GM21423 (cell line): Measurements from ENCODE around the gene KPNA6.

Experiments
- ATAC-seq: cut with Tn5 transposase; IDR thresholded peaks from one replicate; pipeline ENCODE4 v1.9.1; 2021; ENCODE audit warnings: mild to moderate bottlenecking, moderate library complexity; ENCODE audit not compliant: unreplicated experiment

Gene KPNA6

DNA sequence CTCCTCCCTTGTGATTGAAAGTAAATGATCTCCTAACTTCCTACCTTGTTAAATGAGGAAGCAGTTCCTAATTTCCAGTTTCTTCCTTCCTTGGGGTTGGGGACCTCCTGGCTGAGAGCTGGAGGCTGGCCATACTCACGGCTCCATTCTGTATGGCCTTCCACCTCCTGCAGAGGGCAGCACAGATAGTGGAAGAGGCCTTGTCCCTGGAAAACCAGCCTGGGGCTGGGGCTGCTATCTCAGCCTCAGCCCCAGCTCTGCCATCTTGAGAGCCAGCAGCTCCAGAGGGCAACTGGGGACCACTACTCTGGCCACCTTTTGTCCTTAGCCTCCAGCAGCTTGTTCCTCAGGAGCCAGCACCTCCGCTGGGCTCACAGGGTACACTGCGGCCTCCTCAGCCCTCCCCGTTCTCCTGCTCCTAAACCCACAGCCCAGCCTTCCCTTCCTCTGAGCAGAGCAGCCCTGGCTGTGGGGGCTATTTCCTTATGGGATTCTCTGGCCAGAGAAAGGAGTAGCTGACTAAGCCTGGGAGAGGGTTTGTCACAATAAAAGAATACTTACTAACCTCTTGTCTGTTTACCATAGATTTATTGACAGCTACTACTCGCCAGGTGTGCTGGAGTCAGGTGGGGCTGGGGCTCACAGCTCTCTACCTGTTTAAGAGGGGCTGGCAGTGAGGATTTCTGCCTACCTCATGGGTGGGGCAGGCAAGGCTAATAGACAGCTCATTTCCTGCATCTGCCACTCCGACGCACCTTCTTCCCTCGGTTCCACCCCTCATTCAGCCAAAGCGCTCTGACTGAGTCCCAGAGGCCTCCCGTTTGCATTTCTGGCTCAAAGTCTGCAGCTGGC is 108.0 kb downstream of the KPNA6 start:
- no peak for ATAC-seq

DNA sequence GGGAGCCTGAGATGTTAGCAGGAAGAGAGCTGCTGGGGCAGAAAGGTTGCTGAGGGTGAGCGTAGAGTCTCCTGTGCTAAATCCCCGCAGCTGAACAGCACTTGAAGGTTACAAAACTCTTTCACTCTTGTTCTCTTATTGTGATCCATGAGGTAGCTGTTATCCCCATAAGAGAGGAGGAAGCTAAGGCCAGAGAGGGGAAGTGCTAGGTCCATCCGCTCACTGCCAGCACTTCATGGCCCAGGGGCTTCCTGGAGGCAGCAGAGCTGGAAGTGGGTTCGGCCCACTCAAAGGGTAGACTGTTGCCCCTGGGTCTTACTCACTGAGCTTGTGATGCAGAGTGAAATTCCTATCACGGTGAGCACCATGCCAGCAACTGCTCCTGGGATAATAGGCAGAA is 108.7 kb downstream of the KPNA6 start:
- no peak for ATAC-seq

DNA sequence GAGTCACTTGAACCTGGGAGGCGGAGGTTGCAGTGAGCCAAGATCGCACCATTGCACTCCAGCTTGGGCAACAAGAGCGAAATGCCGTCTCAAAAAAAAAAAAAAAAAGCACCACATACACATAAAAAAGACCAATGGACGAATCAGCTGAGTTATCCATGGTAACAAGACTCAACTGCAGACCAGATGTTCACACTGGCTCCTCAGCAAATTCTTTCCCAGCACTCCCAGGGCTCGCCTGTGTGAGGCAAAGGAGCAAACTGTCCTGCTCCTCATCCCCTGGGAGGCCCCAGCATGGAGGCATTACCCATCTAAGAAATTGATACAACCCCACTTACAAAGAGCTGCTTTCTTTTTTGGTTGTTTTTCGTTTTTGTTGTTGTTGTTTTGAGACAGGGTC is 111.2 kb downstream of the KPNA6 start:
- ATAC-seq: no peak

DNA sequence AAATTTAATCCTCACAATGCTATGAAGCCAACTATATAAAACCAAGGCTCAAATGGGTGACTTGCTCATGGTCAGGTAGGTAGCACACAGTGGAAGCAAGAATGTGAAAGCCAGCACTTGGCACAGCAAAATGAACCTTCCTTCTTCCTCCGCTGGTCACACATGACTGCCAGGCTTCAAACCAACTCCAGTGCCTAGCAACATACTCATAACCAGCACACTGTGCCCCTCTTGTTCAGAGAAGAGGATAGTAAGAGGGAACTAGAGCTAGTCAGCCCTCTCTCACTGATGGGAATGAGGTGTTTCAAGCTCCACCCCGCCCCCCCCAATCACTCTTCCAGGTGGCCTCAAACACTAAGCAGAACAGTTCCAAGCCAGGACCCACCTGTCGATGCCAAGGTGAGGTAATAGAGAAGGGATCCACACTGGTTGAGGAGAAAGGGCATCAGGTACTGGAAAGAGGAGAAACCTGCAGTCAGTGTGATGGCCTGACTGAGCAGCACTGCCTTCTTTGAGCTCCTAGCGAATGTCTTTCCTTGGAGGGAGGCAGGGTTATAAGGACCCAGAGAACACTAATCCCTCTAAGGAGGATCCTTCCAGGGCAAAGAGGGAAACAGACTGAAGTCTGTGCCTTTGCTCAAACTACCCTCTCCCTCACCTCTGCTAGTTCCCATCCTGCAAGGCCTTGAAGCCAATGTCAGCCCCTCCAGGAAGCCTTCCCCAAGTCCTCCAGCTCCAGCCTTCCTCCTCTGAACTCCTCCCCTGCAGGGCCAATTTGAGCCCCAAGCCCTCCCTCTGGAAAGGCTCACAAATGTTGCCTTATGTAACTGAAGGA is 113.1 kb downstream of the KPNA6 start:
- no peak for ATAC-seq

DNA sequence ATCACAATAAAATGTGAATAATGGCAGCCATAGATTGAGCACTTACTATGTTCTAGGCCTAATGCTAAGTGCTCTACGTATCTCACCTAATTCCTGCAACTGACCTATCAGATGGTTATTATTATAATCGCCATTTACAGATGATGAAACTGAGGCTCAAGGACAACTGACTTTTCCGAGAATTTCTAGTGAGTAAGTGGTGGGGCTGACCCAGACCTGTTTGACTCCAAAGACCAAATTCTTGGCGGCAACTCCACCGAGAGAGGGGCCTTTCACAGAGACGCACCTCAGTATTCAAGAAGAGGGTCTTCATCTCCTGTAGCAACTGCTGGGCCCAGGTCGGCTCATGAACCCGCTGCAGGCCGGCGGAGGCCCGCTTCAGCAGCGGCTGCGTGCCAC is 113.7 kb downstream of the KPNA6 start:
- no peak for ATAC-seq

DNA sequence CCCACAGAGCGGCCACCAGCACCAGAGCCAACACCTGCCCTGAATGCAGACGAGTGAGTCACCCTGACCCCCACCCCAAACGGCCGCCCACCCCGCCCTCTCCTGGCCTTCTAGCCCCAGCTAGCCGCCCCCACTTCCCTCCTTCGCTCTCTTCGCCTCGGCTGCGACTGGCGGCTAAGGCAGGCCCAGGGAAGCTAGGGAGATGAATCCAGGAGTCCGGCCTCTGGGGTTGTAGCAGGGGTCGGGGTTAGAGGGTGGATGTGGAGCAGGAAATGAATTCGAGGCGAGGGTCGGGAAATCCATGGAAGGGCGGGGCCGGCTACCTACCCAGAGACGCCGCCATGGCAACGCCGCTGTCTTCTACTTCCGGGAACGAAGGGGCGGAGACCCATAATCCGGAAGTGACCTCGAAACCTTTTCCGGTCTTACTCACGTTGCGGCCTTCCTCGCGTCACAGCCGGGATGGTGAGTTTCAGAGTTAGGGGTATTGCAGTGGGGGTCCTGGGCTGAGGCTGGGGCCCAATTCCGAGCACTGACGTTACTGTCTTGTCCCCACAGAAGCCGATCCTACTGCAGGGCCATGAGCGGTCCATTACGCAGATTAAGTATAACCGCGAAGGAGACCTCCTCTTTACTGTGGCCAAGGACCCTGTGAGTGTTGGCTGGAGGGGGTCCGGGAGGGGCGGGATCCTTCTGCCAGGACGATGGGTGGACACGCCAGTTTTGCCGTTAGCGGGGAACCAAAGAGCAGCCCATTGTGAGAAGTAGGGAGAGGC is 114.3 kb downstream of the KPNA6 start, which contains the start of the genes EIF3I and TMEM234:
Gene EIF3I, plus strand, starts transcription at position 428 of the 776 bp plus-strand sequence. Its CDS starts 35 bp downstream, at position 463.
Gene TMEM234, minus strand, starts transcription at position 374 of the 776 bp plus-strand sequence. Its CDS starts 31 bp downstream, at position 343.
- peak; percentile 95 for ATAC-seq

DNA sequence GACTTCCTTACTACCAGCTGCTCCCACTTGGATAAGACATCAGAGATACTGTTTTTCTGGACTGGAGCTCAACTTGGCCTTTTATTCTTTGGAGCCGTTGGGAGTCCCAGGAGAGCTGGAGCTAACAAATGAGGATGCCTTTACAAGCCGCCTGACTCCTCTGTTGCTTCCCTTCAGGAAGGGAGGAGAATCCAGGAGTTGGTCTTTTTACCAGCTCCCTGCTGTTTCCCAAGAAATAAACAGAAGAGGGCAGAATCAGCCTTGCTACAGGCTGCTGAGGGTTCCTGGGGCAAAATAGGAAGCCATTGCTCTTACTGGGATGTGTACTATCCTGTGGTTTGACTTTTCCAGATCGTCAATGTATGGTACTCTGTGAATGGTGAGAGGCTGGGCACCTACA is 115.8 kb downstream of the KPNA6 start:
- ATAC-seq: no peak

DNA sequence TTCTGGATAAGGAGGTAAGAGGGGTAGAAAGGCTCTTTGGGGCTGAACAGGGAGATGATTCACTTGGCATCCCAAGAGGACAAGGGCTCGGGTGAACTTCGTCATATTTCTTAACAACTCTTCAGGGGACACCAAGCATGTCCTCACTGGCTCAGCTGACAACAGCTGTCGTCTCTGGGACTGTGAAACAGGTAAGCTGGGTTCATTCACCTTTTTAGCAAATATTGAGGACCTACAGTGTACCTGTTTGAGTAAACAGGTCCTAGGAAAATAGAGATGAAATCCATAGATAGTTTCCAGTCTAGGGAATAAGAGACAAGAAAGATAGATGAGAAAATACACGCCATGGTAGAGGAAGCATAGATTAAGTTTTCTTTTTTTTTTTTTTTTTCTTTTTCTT is 116.4 kb downstream of the KPNA6 start:
- no peak for ATAC-seq
